Stimulated activated CD4-positive, alpha-beta T cell treated with anti-CD3 and anti-CD28 coated beads, Interleukin-1b, Interleukin-23, amount 100 ng/mL, for 24 hours (primary cell): Measurements from ENCODE around the gene NUTF2.
"Not testable (repeated sequence)": the region's sequence is repeated elsewhere in the genome, so short reads cannot be mapped to it uniquely, and the experiment has no call there.

Experiments
- DNase-seq, 4 experiments: peaks; one replicate each; pipeline ENCODE4 v3.0.0-alpha.2; 2020; ENCODE audit warnings: low read depth in 4 of 4, low spot score in 1 of 4

NUTF2 gene

GRCh38 chr16:67837190-67837589 lies 9.5 kb upstream of the NUTF2 start:
- DNase-seq = not testable (repeated sequence)

GRCh38 chr16:67837811-67838210 lies 8.9 kb upstream of the NUTF2 start:
- no peak for DNase-seq

GRCh38 chr16:67841198-67841815 lies 5.4 kb upstream of the NUTF2 start:
- no peak for DNase-seq

- peak; percentile 86 to 93 (median 91) for DNase-seq
Measured at GRCh38 chr16:67841816-67842508, 4.8 kb upstream of the NUTF2 start, which contains the start of gene THAP11. Gene THAP11, plus strand, starts transcription at chr16:67842320. Its CDS starts 235 bp downstream, at chr16:67842555.

- peak in 3 of 4 experiments; percentile 26 to 52 (median 32) for DNase-seq
Measured at GRCh38 chr16:67842509-67843342, 4.0 kb upstream of the NUTF2 start.

- DNase-seq = no peak
Measured at GRCh38 chr16:67843343-67843765, 3.4 kb upstream of the NUTF2 start.

- DNase-seq = no peak
Measured at GRCh38 chr16:67844497-67844896, 2.2 kb upstream of the NUTF2 start.

GRCh38 chr16:67845291-67846062 lies 1.3 kb upstream of the NUTF2 start:
- no peak for DNase-seq

- no peak for DNase-seq
Measured at GRCh38 chr16:67846063-67846319, 742 bp upstream of the NUTF2 start.

- DNase-seq = peak in 2 of 4 experiments; percentile 19 to 59
Measured at GRCh38 chr16:67847064-67847861, 530 bp downstream of the NUTF2 start, which contains the start of gene CENPT. Gene CENPT, minus strand, starts transcription at chr16:67847693. Its CDS starts 13,834 bp downstream, at chr16:67833859.

GRCh38 chr16:67848118-67848517 lies 1.4 kb downstream of the NUTF2 start:
- no peak for DNase-seq

- DNase-seq = no peak
Measured at GRCh38 chr16:67853670-67854069, 6.9 kb downstream of the NUTF2 start.

GRCh38 chr16:67855789-67856188 lies 9.1 kb downstream of the NUTF2 start:
- no peak for DNase-seq

- DNase-seq = no peak
Measured at GRCh38 chr16:67856927-67857546, 10.3 kb downstream of the NUTF2 start.

- DNase-seq = no peak
Measured at GRCh38 chr16:67857547-67858233, 11.0 kb downstream of the NUTF2 start.

GRCh38 chr16:67858500-67858899 lies 11.8 kb downstream of the NUTF2 start:
- no peak for DNase-seq

GRCh38 chr16:67860589-67861398 lies 14.1 kb downstream of the NUTF2 start:
- no peak for DNase-seq

- DNase-seq = no peak
Measured at GRCh38 chr16:67861877-67862276, 15.1 kb downstream of the NUTF2 start.
